Glutamatergic neuron (in vitro differentiated cells): ENCODE results near the gene DNAH7. TPM values are rescaled to one million over a fixed set of nuclear protein-coding genes. Genes with fewer than 3 reads are reported as not detected.

Source experiments
- DNase-seq: peaks from one replicate; pipeline ENCODE4 v3.0.0; 2022
- H3K27ac Mint-ChIP-seq: one replicate; pipeline ENCODE4 v1.8.0; 2020; ENCODE audit warnings: mild to moderate bottlenecking, mixed read lengths, inconsistent platforms; ENCODE audit not compliant: unreplicated experiment
- H3K27me3 Mint-ChIP-seq: one replicate; pipeline ENCODE4 v1.8.0; 2020; ENCODE audit warnings: mild to moderate bottlenecking, moderate library complexity, mixed read lengths, inconsistent platforms; ENCODE audit not compliant: unreplicated experiment
- H3K36me3 Mint-ChIP-seq: one replicate; pipeline ENCODE4 v1.8.0; 2020; ENCODE audit warnings: mild to moderate bottlenecking, mixed read lengths, inconsistent platforms; ENCODE audit not compliant: unreplicated experiment
- H3K4me1 Mint-ChIP-seq: one replicate; pipeline ENCODE4 v1.8.0; 2020; ENCODE audit warnings: mild to moderate bottlenecking, low read depth, mixed read lengths, inconsistent platforms; ENCODE audit not compliant: unreplicated experiment
- H3K4me3 Mint-ChIP-seq: one replicate; pipeline ENCODE4 v1.8.0; 2020; ENCODE audit warnings: mild to moderate bottlenecking, mixed read lengths, inconsistent platforms; ENCODE audit not compliant: unreplicated experiment
- H3K9me3 Mint-ChIP-seq: one replicate; pipeline ENCODE4 v1.8.0; 2020; ENCODE audit warnings: mild to moderate bottlenecking, moderate library complexity, mixed read lengths, inconsistent platforms; ENCODE audit not compliant: unreplicated experiment
- total RNA-seq: library from RNA; stranded (reverse); fragmentation: NEBNext Ultra II Directional; extraction: Animal tissue kit (Norgen Biotek cat#: 25700); gene quantifications from one replicate; pipeline ENCODE4 v1.2.1, GENCODE V29; 2021; ENCODE audit not compliant: unreplicated experiment
- TF ChIP-seq, protein P1 (sequence below): fragments of 200-600 bp; sonication (generic); IDR thresholded peaks from one replicate; pipeline ENCODE4 v1.5.0; 2021; ENCODE audit not compliant: partially characterized antibody, unreplicated experiment

DNAH7 gene
- total RNA-seq, 1 donor from 2014 or later, result 0.56 TPM

DNA sequence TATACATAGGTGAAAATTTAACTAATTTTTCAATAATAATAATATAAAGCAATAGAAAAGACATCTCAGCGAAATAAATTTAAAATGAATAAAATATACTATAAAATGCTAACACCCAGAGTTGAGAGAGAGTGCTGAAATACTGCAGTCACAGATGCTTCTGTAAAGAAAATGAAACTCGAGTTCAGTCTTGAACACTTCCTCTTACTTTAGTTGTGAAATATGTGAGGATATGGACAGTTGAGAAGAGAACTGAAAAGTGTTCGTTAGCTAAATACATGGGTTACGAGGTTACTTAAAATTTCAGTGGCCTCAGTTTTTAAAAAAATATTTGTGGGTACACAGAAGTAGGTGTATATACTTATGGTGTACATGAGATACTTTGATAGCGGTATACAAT is 106.8 kb downstream of the DNAH7 start:
- TF ChIP-seq, protein P1, sequence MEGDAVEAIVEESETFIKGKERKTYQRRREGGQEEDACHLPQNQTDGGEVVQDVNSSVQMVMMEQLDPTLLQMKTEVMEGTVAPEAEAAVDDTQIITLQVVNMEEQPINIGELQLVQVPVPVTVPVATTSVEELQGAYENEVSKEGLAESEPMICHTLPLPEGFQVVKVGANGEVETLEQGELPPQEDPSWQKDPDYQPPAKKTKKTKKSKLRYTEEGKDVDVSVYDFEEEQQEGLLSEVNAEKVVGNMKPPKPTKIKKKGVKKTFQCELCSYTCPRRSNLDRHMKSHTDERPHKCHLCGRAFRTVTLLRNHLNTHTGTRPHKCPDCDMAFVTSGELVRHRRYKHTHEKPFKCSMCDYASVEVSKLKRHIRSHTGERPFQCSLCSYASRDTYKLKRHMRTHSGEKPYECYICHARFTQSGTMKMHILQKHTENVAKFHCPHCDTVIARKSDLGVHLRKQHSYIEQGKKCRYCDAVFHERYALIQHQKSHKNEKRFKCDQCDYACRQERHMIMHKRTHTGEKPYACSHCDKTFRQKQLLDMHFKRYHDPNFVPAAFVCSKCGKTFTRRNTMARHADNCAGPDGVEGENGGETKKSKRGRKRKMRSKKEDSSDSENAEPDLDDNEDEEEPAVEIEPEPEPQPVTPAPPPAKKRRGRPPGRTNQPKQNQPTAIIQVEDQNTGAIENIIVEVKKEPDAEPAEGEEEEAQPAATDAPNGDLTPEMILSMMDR, result no peak
- H3K4me3 Mint-ChIP-seq, result no peak overlapping the region
- H3K27me3 Mint-ChIP-seq, result no peaks in the 10 kb centered on the region
- H3K36me3 Mint-ChIP-seq, result no peaks in the 10 kb centered on the region
- no peak overlapping the region for H3K27ac Mint-ChIP-seq
- peaks cover 6% of the 10 kb centered on the region for H3K4me1 Mint-ChIP-seq
- DNase-seq, result no peak
- H3K9me3 Mint-ChIP-seq, result no peaks in the 10 kb centered on the region

GRCh38 chr2:195959341-195959740 is 109.3 kb downstream of the DNAH7 start:
- no peaks in the 10 kb centered on the region for H3K27me3 Mint-ChIP-seq
- H3K4me1 Mint-ChIP-seq, result no peaks in the 10 kb centered on the region
- no peaks in the 10 kb centered on the region for H3K9me3 Mint-ChIP-seq
- DNase-seq, result no peak
- H3K36me3 Mint-ChIP-seq, result no peaks in the 10 kb centered on the region
- H3K27ac Mint-ChIP-seq, result no peak overlapping the region
- TF ChIP-seq, protein P1, result no peak
- no peak overlapping the region for H3K4me3 Mint-ChIP-seq

GRCh38 chr2:195956725-195957124 is 111.9 kb downstream of the DNAH7 start:
- TF ChIP-seq, protein P1, result no peak
- H3K27ac Mint-ChIP-seq, result no peak overlapping the region
- no peaks in the 10 kb centered on the region for H3K4me1 Mint-ChIP-seq
- H3K9me3 Mint-ChIP-seq, result no peaks in the 10 kb centered on the region
- no peak overlapping the region for H3K4me3 Mint-ChIP-seq
- H3K36me3 Mint-ChIP-seq, result peaks cover under 1% of the 10 kb centered on the region
- no peaks in the 10 kb centered on the region for H3K27me3 Mint-ChIP-seq
- DNase-seq, result no peak

- no peak overlapping the region for H3K4me3 Mint-ChIP-seq
- no peaks in the 10 kb centered on the region for H3K4me1 Mint-ChIP-seq
- H3K27ac Mint-ChIP-seq, result no peak overlapping the region
- no peaks in the 10 kb centered on the region for H3K36me3 Mint-ChIP-seq
- no peak for DNase-seq
- H3K27me3 Mint-ChIP-seq, result no peaks in the 10 kb centered on the region
- H3K9me3 Mint-ChIP-seq, result no peaks in the 10 kb centered on the region
- TF ChIP-seq, protein P1, result no peak
These were observed 123.6 kb downstream of the DNAH7 start for GRCh38 chr2:195945056-195945455.

GRCh38 chr2:195937176-195937575 is 131.5 kb downstream of the DNAH7 start:
- Mint-ChIP-seq H3K4me3 (no peak overlapping the region), H3K27me3 (peaks cover 2% of the 10 kb centered on the region), H3K4me1 (no peaks in the 10 kb centered on the region), H3K9me3 (peaks cover 5% of the 10 kb centered on the region), H3K36me3 (no peaks in the 10 kb centered on the region), H3K27ac (no peak overlapping the region)
- DNase-seq, result no peak
- TF ChIP-seq, protein P1, result no peak
